Measurements from ENCODE around the gene MB.

Gene MB

DNA sequence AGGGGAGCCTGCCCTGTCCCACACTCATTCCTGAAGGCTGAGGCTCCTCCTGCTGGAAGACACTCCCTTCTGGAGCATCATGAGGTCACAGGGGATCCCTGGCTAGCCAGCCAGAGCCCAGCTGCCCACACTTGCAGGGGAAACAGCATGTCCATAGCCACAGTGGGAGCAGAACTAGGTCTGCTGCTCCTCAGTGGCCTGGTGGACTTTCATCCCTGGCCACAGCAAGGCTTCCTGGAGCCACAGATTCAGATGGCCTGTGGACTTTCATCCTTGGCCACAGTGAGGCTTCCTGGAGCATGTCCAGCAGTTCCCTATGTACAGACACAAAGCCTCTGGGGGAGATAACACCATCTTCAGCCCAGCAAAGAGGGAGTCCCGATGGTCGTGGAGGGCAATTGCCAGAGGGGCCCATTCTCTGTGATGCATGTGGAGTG, 25.2 kb upstream of the MB start:
- H3K36me3 ChIP-seq (ENCODE audit: control insufficient read depth in 2 of 2, insufficient read depth in 1 of 2, low read length in 2 of 2), result no peaks in the 10 kb centered on the region
- H3K4me3 ChIP-seq (ENCODE audit: low read depth, low read length), result no peak overlapping the region
- H3K4me1 ChIP-seq (ENCODE audit: control insufficient read depth, insufficient read depth, low read length), result no peaks in the 10 kb centered on the region
- no peak overlapping the region for H3K27ac ChIP-seq (ENCODE audit: extremely low read depth, low read depth, low read length)
- TF ChIP-seq ZNF223 (tag by site-specific recombination; IDR thresholded peaks at IDR 0.05) (no peak), ZBTB21 (tag by site-specific recombination; IDR thresholded peaks at IDR 0.05) (no peak), ZNF221 (tag by site-specific recombination; IDR thresholded peaks at IDR 0.05; ENCODE audit: borderline replicate concordance) (no peak), TRIM28 (IDR thresholded peaks at IDR 0.05; ENCODE audit: borderline replicate concordance, low read length) (no peak), ZIC2 (tag by site-specific recombination; IDR thresholded peaks at IDR 0.05) (no peak), ZNF600 (tag by site-specific recombination; IDR thresholded peaks at IDR 0.05) (no peak), ZNF560 (tag by site-specific recombination; IDR thresholded peaks at IDR 0.05; ENCODE audit: borderline replicate concordance) (no peak), ZNF404 (tag by site-specific recombination; IDR thresholded peaks at IDR 0.05) (no peak), ZNF23 (tag by site-specific recombination; IDR thresholded peaks at IDR 0.05; ENCODE audit: borderline replicate concordance) (no peak), ZNF202 (tag by site-specific recombination; IDR thresholded peaks at IDR 0.05; ENCODE audit: borderline replicate concordance) (no peak)
- TF ChIP-seq, protein P1, sequence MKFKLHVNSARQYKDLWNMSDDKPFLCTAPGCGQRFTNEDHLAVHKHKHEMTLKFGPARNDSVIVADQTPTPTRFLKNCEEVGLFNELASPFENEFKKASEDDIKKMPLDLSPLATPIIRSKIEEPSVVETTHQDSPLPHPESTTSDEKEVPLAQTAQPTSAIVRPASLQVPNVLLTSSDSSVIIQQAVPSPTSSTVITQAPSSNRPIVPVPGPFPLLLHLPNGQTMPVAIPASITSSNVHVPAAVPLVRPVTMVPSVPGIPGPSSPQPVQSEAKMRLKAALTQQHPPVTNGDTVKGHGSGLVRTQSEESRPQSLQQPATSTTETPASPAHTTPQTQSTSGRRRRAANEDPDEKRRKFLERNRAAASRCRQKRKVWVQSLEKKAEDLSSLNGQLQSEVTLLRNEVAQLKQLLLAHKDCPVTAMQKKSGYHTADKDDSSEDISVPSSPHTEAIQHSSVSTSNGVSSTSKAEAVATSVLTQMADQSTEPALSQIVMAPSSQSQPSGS (tag by site-specific recombination; IDR thresholded peaks at IDR 0.05; ENCODE audit: low read depth), result no peak
- TF ChIP-seq, protein P2, sequence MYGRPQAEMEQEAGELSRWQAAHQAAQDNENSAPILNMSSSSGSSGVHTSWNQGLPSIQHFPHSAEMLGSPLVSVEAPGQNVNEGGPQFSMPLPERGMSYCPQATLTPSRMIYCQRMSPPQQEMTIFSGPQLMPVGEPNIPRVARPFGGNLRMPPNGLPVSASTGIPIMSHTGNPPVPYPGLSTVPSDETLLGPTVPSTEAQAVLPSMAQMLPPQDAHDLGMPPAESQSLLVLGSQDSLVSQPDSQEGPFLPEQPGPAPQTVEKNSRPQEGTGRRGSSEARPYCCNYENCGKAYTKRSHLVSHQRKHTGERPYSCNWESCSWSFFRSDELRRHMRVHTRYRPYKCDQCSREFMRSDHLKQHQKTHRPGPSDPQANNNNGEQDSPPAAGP (tag by site-specific recombination; IDR thresholded peaks at IDR 0.05), result no peak
- POLR2A ChIA-PET, result no interaction called here
- CTCF ChIA-PET, result interaction anchor here (1.0 kb wide), 1 partner anchor 11 kb away, joined by 3 read pairs; no protein-coding TSS in a partner anchor
- H3K9me3 ChIP-seq (ENCODE audit: control insufficient read depth, insufficient read depth, low read depth, low read length), result no peaks in the 10 kb centered on the region

DNA sequence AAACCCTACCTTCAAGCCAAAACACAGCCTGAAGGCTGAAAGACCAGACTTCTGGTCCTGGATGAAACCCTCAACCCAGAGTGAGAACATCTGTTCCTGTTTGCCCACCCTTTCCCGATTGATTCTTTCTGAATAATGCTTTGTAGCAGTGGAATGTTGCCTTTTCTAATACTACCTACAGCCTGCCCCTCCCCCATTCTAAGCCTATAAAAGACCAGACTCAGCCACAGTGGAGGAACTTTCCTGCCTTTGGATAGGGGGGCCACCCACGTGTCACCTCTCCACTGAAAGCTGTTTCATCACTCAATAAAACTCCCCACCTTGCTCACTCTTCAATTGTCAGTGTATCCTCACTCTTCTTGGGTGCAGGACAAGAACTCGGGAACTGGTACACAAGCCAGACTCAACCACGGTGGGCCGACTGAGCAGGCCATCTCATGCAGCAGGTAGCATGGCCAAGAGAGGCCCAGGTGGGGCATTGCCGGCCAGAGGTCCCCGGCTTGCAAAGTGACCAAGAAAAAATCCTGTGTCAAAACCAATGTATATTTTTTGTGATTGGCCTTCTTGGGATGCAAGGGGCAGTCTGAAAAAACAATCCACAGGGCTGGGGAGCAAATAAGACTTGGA, 24.5 kb upstream of the MB start:
- Histone ChIP-seq H3K4me1 (ENCODE audit: control insufficient read depth, insufficient read depth, low read length) (no peaks in the 10 kb centered on the region), H3K4me3 (ENCODE audit: low read depth, low read length) (no peak overlapping the region), H3K27ac (ENCODE audit: extremely low read depth, low read depth, low read length) (no peak overlapping the region), H3K36me3 (ENCODE audit: control insufficient read depth in 2 of 2, insufficient read depth in 1 of 2, low read length in 2 of 2) (no peaks in the 10 kb centered on the region), H3K9me3 (ENCODE audit: control insufficient read depth, insufficient read depth, low read depth, low read length) (no peaks in the 10 kb centered on the region)
- ChIA-PET CTCF (interaction anchor here (1.7 kb wide), 1 partner anchor 11 kb away, joined by 8 read pairs; no protein-coding TSS in a partner anchor), POLR2A (no interaction called here)
- TF ChIP-seq, protein P3, sequence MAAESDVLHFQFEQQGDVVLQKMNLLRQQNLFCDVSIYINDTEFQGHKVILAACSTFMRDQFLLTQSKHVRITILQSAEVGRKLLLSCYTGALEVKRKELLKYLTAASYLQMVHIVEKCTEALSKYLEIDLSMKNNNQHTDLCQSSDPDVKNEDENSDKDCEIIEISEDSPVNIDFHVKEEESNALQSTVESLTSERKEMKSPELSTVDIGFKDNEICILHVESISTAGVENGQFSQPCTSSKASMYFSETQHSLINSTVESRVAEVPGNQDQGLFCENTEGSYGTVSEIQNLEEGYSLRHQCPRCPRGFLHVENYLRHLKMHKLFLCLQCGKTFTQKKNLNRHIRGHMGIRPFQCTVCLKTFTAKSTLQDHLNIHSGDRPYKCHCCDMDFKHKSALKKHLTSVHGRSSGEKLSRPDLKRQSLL (tag by site-specific recombination; IDR thresholded peaks at IDR 0.05), result no peak
- TF ChIP-seq, protein P4, sequence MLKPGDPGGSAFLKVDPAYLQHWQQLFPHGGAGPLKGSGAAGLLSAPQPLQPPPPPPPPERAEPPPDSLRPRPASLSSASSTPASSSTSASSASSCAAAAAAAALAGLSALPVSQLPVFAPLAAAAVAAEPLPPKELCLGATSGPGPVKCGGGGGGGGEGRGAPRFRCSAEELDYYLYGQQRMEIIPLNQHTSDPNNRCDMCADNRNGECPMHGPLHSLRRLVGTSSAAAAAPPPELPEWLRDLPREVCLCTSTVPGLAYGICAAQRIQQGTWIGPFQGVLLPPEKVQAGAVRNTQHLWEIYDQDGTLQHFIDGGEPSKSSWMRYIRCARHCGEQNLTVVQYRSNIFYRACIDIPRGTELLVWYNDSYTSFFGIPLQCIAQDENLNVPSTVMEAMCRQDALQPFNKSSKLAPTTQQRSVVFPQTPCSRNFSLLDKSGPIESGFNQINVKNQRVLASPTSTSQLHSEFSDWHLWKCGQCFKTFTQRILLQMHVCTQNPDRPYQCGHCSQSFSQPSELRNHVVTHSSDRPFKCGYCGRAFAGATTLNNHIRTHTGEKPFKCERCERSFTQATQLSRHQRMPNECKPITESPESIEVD (tag by site-specific recombination; IDR thresholded peaks at IDR 0.05), result no peak
- TF ChIP-seq ZNF202 (tag by site-specific recombination; IDR thresholded peaks at IDR 0.05; ENCODE audit: borderline replicate concordance) (no peak), TRIM28 (IDR thresholded peaks at IDR 0.05; ENCODE audit: borderline replicate concordance, low read length) (no peak), ZNF514 (tag by site-specific recombination; IDR thresholded peaks at IDR 0.05) (no peak)
- TF ChIP-seq, protein P5, sequence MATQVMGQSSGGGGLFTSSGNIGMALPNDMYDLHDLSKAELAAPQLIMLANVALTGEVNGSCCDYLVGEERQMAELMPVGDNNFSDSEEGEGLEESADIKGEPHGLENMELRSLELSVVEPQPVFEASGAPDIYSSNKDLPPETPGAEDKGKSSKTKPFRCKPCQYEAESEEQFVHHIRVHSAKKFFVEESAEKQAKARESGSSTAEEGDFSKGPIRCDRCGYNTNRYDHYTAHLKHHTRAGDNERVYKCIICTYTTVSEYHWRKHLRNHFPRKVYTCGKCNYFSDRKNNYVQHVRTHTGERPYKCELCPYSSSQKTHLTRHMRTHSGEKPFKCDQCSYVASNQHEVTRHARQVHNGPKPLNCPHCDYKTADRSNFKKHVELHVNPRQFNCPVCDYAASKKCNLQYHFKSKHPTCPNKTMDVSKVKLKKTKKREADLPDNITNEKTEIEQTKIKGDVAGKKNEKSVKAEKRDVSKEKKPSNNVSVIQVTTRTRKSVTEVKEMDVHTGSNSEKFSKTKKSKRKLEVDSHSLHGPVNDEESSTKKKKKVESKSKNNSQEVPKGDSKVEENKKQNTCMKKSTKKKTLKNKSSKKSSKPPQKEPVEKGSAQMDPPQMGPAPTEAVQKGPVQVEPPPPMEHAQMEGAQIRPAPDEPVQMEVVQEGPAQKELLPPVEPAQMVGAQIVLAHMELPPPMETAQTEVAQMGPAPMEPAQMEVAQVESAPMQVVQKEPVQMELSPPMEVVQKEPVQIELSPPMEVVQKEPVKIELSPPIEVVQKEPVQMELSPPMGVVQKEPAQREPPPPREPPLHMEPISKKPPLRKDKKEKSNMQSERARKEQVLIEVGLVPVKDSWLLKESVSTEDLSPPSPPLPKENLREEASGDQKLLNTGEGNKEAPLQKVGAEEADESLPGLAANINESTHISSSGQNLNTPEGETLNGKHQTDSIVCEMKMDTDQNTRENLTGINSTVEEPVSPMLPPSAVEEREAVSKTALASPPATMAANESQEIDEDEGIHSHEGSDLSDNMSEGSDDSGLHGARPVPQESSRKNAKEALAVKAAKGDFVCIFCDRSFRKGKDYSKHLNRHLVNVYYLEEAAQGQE (tag by site-specific recombination; IDR thresholded peaks at IDR 0.05), result no peak
- TF ChIP-seq, protein P6, sequence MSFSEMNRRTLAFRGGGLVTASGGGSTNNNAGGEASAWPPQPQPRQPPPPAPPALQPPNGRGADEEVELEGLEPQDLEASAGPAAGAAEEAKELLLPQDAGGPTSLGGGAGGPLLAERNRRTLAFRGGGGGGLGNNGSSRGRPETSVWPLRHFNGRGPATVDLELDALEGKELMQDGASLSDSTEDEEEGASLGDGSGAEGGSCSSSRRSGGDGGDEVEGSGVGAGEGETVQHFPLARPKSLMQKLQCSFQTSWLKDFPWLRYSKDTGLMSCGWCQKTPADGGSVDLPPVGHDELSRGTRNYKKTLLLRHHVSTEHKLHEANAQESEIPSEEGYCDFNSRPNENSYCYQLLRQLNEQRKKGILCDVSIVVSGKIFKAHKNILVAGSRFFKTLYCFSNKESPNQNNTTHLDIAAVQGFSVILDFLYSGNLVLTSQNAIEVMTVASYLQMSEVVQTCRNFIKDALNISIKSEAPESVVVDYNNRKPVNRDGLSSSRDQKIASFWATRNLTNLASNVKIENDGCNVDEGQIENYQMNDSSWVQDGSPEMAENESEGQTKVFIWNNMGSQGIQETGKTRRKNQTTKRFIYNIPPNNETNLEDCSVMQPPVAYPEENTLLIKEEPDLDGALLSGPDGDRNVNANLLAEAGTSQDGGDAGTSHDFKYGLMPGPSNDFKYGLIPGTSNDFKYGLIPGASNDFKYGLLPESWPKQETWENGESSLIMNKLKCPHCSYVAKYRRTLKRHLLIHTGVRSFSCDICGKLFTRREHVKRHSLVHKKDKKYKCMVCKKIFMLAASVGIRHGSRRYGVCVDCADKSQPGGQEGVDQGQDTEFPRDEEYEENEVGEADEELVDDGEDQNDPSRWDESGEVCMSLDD (tag by site-specific recombination; IDR thresholded peaks at IDR 0.05), result no peak
- TF ChIP-seq, protein P7, sequence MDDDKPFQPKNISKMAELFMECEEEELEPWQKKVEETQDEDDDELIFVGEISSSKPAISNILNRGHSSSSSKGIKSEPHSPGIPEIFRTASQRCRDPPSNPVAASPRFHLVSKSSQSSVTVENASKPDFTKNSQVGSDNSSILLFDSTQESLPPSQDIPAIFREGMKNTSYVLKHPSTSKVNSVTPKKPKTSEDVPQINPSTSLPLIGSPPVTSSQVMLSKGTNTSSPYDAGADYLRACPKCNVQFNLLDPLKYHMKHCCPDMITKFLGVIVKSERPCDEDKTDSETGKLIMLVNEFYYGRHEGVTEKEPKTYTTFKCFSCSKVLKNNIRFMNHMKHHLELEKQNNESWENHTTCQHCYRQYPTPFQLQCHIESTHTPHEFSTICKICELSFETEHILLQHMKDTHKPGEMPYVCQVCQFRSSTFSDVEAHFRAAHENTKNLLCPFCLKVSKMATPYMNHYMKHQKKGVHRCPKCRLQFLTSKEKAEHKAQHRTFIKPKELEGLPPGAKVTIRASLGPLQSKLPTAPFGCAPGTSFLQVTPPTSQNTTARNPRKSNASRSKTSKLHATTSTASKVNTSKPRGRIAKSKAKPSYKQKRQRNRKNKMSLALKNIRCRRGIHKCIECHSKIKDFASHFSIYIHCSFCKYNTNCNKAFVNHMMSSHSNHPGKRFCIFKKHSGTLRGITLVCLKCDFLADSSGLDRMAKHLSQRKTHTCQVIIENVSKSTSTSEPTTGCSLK (tag by site-specific recombination; IDR thresholded peaks at IDR 0.05), result no peak

Measured in HEK293 (cell line).